Activated CD8-positive, alpha-beta T cell treated with anti-CD3 and anti-CD28 coated beads, Interleukin-2, amount 10 ng/mL, durations not matched to agents 7 days and 5 days (primary cell): ENCODE measurements around the gene CHRNB4. TPM values are rescaled to one million over a fixed set of nuclear protein-coding genes. Genes with fewer than 3 reads are reported as not detected.

Experiments
- ATAC-seq: fragments of 150-1000 bp; cut with Tn5 transposase; one replicate; pipeline ENCODE4 v1.10.0; 2021; ENCODE audit warnings: moderate library complexity
- CTCF ChIA-PET: fragments of 350-600 bp; sonication (Branson Sonifier 250); formaldehyde crosslinking; loops from one replicate; lab custom pipeline; 2021; ENCODE audit warnings: antibody characterized with exemption; lab: Charles Lee
- POLR2A ChIA-PET: fragments of 350-600 bp; sonication (Branson Sonifier 250); formaldehyde crosslinking; loops from one replicate; lab custom pipeline; 2021; ENCODE audit warnings: antibody characterized with exemption; lab: Charles Lee
- DNase-seq: peaks from one replicate; pipeline ENCODE4 v3.0.0-alpha.2; 2020
- H3K27ac Mint-ChIP-seq: one replicate; pipeline ENCODE4 v1.8.0; 2021; ENCODE audit warnings: mild to moderate bottlenecking, mixed read lengths
- H3K27me3 Mint-ChIP-seq: one replicate; pipeline ENCODE4 v1.8.0; 2021; ENCODE audit warnings: low read depth, mixed read lengths
- H3K36me3 Mint-ChIP-seq: one replicate; pipeline ENCODE4 v1.8.0; 2021; ENCODE audit warnings: low read depth, mixed read lengths
- H3K4me1 Mint-ChIP-seq: one replicate; pipeline ENCODE4 v1.8.0; 2021; ENCODE audit warnings: low read depth, mixed read lengths
- H3K4me3 Mint-ChIP-seq: one replicate; pipeline ENCODE4 v1.8.0; 2021; ENCODE audit warnings: mild to moderate bottlenecking, mixed read lengths
- H3K9me3 Mint-ChIP-seq: one replicate; pipeline ENCODE4 v1.8.0; 2022; ENCODE audit warnings: mixed read lengths; ENCODE audit not compliant: insufficient read depth
- total RNA-seq, 2 experiments: library from RNA; stranded (reverse); gene quantifications; one replicate each; pipeline ENCODE4 v1.2.3, GENCODE V29; 2021

The CHRNB4 gene
- total RNA-seq, 2 experiments from 2014 or later: not detected

- POLR2A ChIA-PET: no interaction called here
- H3K9me3 Mint-ChIP-seq: no peaks in the 10 kb centered on the region
- H3K27ac Mint-ChIP-seq: no peak overlapping the region
- H3K36me3 Mint-ChIP-seq: no peaks in the 10 kb centered on the region
- H3K4me1 Mint-ChIP-seq: no peaks in the 10 kb centered on the region
- H3K4me3 Mint-ChIP-seq: no peak overlapping the region
- peaks cover 13% of the 10 kb centered on the region for H3K27me3 Mint-ChIP-seq
- CTCF ChIA-PET: no interaction called here
- ATAC-seq (no peak), DNase-seq (no peak)
Observed at GRCh38 chr15:78628227-78628626, 12.8 kb downstream of the CHRNB4 start.

GRCh38 chr15:78627348-78627747 is 13.7 kb downstream of the CHRNB4 start:
- H3K4me3 Mint-ChIP-seq: no peak overlapping the region
- H3K27ac Mint-ChIP-seq: no peak overlapping the region
- DNase-seq (no peak), ATAC-seq (no peak)
- CTCF ChIA-PET: no interaction called here
- H3K4me1 Mint-ChIP-seq: no peaks in the 10 kb centered on the region
- H3K36me3 Mint-ChIP-seq: no peaks in the 10 kb centered on the region
- no peaks in the 10 kb centered on the region for H3K9me3 Mint-ChIP-seq
- POLR2A ChIA-PET: no interaction called here
- H3K27me3 Mint-ChIP-seq: peaks cover 15% of the 10 kb centered on the region

- H3K36me3 Mint-ChIP-seq: no peaks in the 10 kb centered on the region
- ATAC-seq (no peak), DNase-seq (no peak)
- H3K27ac Mint-ChIP-seq: no peak overlapping the region
- no peaks in the 10 kb centered on the region for H3K9me3 Mint-ChIP-seq
- H3K4me1 Mint-ChIP-seq: peaks cover 7% of the 10 kb centered on the region
- H3K27me3 Mint-ChIP-seq: peaks cover 21% of the 10 kb centered on the region
- CTCF ChIA-PET: no interaction called here
- POLR2A ChIA-PET: no interaction called here
- no peak overlapping the region for H3K4me3 Mint-ChIP-seq
Observed at GRCh38 chr15:78626381-78626995, 14.5 kb downstream of the CHRNB4 start.

GRCh38 chr15:78625606-78626280 is 15.3 kb downstream of the CHRNB4 start:
- H3K27me3 Mint-ChIP-seq: peaks cover 26% of the 10 kb centered on the region
- H3K9me3 Mint-ChIP-seq: no peaks in the 10 kb centered on the region
- ATAC-seq: no peak
- peaks cover 11% of the 10 kb centered on the region for H3K4me1 Mint-ChIP-seq
- DNase-seq: no peak
- H3K27ac Mint-ChIP-seq: no peak overlapping the region
- H3K4me3 Mint-ChIP-seq: no peak overlapping the region
- ChIA-PET POLR2A (no interaction called here), CTCF (no interaction called here)
- H3K36me3 Mint-ChIP-seq: no peaks in the 10 kb centered on the region

- CTCF ChIA-PET: no interaction called here
- Mint-ChIP-seq H3K27me3 (peaks cover 29% of the 10 kb centered on the region), H3K27ac (no peak overlapping the region), H3K4me3 (no peak overlapping the region), H3K36me3 (no peaks in the 10 kb centered on the region), H3K9me3 (no peaks in the 10 kb centered on the region), H3K4me1 (peaks cover 13% of the 10 kb centered on the region)
- DNase-seq (no peak), ATAC-seq (no peak)
- POLR2A ChIA-PET: interaction anchor here (0.7 kb wide), 1 partner anchor 700 kb away, joined by 4 read pairs; no protein-coding TSS in a partner anchor
Observed at GRCh38 chr15:78624651-78625590, 16.1 kb downstream of the CHRNB4 start.

GRCh38 chr15:78623786-78624497 is 17.1 kb downstream of the CHRNB4 start:
- Mint-ChIP-seq H3K36me3 (no peaks in the 10 kb centered on the region), H3K4me3 (no peak overlapping the region), H3K27ac (no peak overlapping the region), H3K4me1 (peaks cover 18% of the 10 kb centered on the region), H3K27me3 (peaks cover 39% of the 10 kb centered on the region), H3K9me3 (no peaks in the 10 kb centered on the region)
- POLR2A ChIA-PET: interaction anchor here (0.7 kb wide), 1 partner anchor 699 kb away, joined by 4 read pairs; no protein-coding TSS in a partner anchor
- no peak for ATAC-seq
- no peak for DNase-seq
- CTCF ChIA-PET: no interaction called here

- Mint-ChIP-seq H3K36me3 (no peaks in the 10 kb centered on the region), H3K4me1 (peaks cover 22% of the 10 kb centered on the region), H3K9me3 (no peaks in the 10 kb centered on the region), H3K27ac (no peak overlapping the region), H3K4me3 (no peak overlapping the region), H3K27me3 (peaks cover 45% of the 10 kb centered on the region)
- ATAC-seq: no peak
- POLR2A ChIA-PET: no interaction called here
- CTCF ChIA-PET: interaction anchor here (1.0 to 1.4 kb wide), 2 partner anchors 88 to 129 kb away, joined by 3 to 4 read pairs; no protein-coding TSS in a partner anchor
- no peak for DNase-seq
Observed at GRCh38 chr15:78621810-78622402, 19.1 kb downstream of the CHRNB4 start.

GRCh38 chr15:78620527-78621421 is 20.2 kb downstream of the CHRNB4 start, which contains the start of gene CHRNA3:
CHRNA3 (minus strand) TSS chr15:78620996; CDS start chr15:78620794, 202 bp downstream.
- POLR2A ChIA-PET: no interaction called here
- DNase-seq: no peak
- peak; percentile 32 for ATAC-seq
- CTCF ChIA-PET: interaction anchor here (1.0 to 1.4 kb wide), 2 partner anchors 89 to 130 kb away, joined by 3 to 4 read pairs; no protein-coding TSS in a partner anchor
- Mint-ChIP-seq H3K27me3 (peaks cover 43% of the 10 kb centered on the region), H3K4me1 (peaks cover 22% of the 10 kb centered on the region), H3K27ac (no peak within 1 kb of the TSS), H3K36me3 (no peaks in the 10 kb centered on the region), H3K9me3 (no peaks in the 10 kb centered on the region), H3K4me3 (no peak within 1 kb of the TSS)

GRCh38 chr15:78620021-78620526 is 20.9 kb downstream of the CHRNB4 start:
- H3K27ac Mint-ChIP-seq: no peak overlapping the region
- H3K27me3 Mint-ChIP-seq: peaks cover 43% of the 10 kb centered on the region
- ATAC-seq (peak; percentile 13), DNase-seq (no peak)
- H3K36me3 Mint-ChIP-seq: no peaks in the 10 kb centered on the region
- ChIA-PET CTCF (interaction anchor here (4.7 kb wide), 1 partner anchor 89 kb away, joined by 46 read pairs; no protein-coding TSS in a partner anchor), POLR2A (no interaction called here)
- no peak overlapping the region for H3K4me3 Mint-ChIP-seq
- H3K9me3 Mint-ChIP-seq: no peaks in the 10 kb centered on the region
- peaks cover 22% of the 10 kb centered on the region for H3K4me1 Mint-ChIP-seq
